Mesothelial cell of epicardium (in vitro differentiated cells): ENCODE measurements around the gene SALL3. TPM values are rescaled to one million over a fixed set of nuclear protein-coding genes. Genes with fewer than 3 reads are reported as not detected.

ENCODE experiments used
- DNase-seq, 2 experiments: peaks; one replicate each; pipeline ENCODE4 v3.0.0; 2021; ENCODE audit warnings: low spot score in 2 of 2; ENCODE audit not compliant: unreplicated experiment in 2 of 2
- H3K27ac Mint-ChIP-seq: 2 replicates; pipeline ENCODE4 v1.8.0; 2021; ENCODE audit warnings: mixed read lengths
- H3K27me3 Mint-ChIP-seq: 2 replicates; pipeline ENCODE4 v1.8.0; 2021; ENCODE audit warnings: low read depth, mixed read lengths
- H3K36me3 Mint-ChIP-seq: 2 replicates; pipeline ENCODE4 v1.8.0; 2021; ENCODE audit warnings: mixed read lengths
- H3K4me1 Mint-ChIP-seq: 2 replicates; pipeline ENCODE4 v1.8.0; 2021; ENCODE audit warnings: mixed read lengths
- H3K4me3 Mint-ChIP-seq: 2 replicates; pipeline ENCODE4 v1.8.0; 2021; ENCODE audit warnings: mild to moderate bottlenecking, moderate library complexity, mixed read lengths
- H3K9me3 Mint-ChIP-seq: 2 replicates; pipeline ENCODE4 v1.8.0; 2021; ENCODE audit warnings: mixed read lengths
- CTCF ChIP-seq: fragments of 200-600 bp; sonication (generic); IDR thresholded peaks from one replicate; pipeline ENCODE4 v1.5.0; 2021; ENCODE audit warnings: antibody characterized with exemption; ENCODE audit not compliant: unreplicated experiment
- total RNA-seq: library from RNA; stranded (reverse); gene quantifications from 3 replicates; pipeline ENCODE4 v1.2.1, GENCODE V29; 2021

SALL3 gene
- total RNA-seq, 1 donor from 2014 or later: 0.31 TPM

DNA sequence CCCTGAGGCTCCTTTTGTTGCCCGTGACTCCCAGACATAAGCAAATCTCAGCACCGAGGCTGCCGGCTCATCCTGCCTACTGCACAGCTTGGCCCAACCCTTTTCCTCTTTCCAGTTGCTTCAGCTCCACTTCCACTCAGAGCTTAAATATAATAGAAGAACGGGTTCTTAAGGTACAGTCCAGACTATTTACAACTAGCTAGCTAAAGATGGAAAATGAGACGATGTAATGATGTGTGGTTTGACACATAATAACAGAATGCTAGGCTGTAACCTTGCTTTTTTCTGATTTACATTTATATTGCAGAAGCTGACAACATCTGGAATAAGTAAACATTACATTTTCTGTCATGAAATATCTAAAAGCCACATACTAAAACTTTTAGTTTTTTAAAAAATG, 62.7 kb downstream of the SALL3 start:
- Mint-ChIP-seq H3K9me3 (peaks cover 31% of the 10 kb centered on the region), H3K27ac (no peak overlapping the region), H3K36me3 (no peaks in the 10 kb centered on the region), H3K4me3 (no peak overlapping the region), H3K4me1 (no peaks in the 10 kb centered on the region), H3K27me3 (peaks cover 4% of the 10 kb centered on the region)
- DNase-seq: no peak
- no peak for TF ChIP-seq CTCF

DNA sequence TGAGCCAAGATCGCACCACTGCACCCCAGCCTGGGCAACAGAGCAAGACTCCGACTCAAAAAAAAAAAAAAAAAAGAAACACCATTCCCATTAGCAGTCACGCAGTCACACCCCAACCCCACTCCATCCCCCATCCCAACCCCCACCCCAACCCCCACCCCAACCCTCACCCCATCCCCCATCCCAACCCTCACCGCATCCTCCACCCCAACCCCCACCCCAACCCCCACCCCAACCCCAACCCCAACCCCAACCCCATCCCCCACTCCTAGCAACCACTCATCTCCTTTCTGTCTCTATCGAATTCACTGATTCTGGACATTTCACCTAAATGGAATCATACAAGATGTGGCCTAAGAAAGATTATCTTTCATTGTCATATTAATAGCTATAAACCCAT, 63.7 kb downstream of the SALL3 start:
- no peak for DNase-seq
- H3K27ac Mint-ChIP-seq: no peak overlapping the region
- no peaks in the 10 kb centered on the region for H3K4me1 Mint-ChIP-seq
- H3K27me3 Mint-ChIP-seq: peaks cover 4% of the 10 kb centered on the region
- TF ChIP-seq CTCF: no peak
- no peak overlapping the region for H3K4me3 Mint-ChIP-seq
- peaks cover 22% of the 10 kb centered on the region for H3K9me3 Mint-ChIP-seq
- no peaks in the 10 kb centered on the region for H3K36me3 Mint-ChIP-seq

- DNase-seq: no peak
- Mint-ChIP-seq H3K4me1 (no peaks in the 10 kb centered on the region), H3K27ac (no peak overlapping the region), H3K27me3 (peaks cover 4% of the 10 kb centered on the region), H3K9me3 (no peaks in the 10 kb centered on the region), H3K4me3 (no peak overlapping the region), H3K36me3 (no peaks in the 10 kb centered on the region)
- TF ChIP-seq CTCF: no peak
These were observed 66.9 kb downstream of the SALL3 start for GRCh38 chr18:79046522-79046921.

- DNase-seq: no peak
- H3K9me3 Mint-ChIP-seq: no peaks in the 10 kb centered on the region
- H3K27ac Mint-ChIP-seq: no peak overlapping the region
- H3K36me3 Mint-ChIP-seq: no peaks in the 10 kb centered on the region
- H3K4me1 Mint-ChIP-seq: no peaks in the 10 kb centered on the region
- H3K27me3 Mint-ChIP-seq: peaks cover 9% of the 10 kb centered on the region
- no peak for TF ChIP-seq CTCF
- H3K4me3 Mint-ChIP-seq: no peak overlapping the region
These were observed 68.1 kb downstream of the SALL3 start for GRCh38 chr18:79047556-79048244.

- no peak overlapping the region for H3K4me3 Mint-ChIP-seq
- no peak for TF ChIP-seq CTCF
- H3K9me3 Mint-ChIP-seq: no peaks in the 10 kb centered on the region
- no peaks in the 10 kb centered on the region for H3K36me3 Mint-ChIP-seq
- H3K27me3 Mint-ChIP-seq: peaks cover 12% of the 10 kb centered on the region
- no peak for DNase-seq
- H3K27ac Mint-ChIP-seq: no peak overlapping the region
- no peaks in the 10 kb centered on the region for H3K4me1 Mint-ChIP-seq
These were observed 68.6 kb downstream of the SALL3 start for GRCh38 chr18:79048245-79048632.

GRCh38 chr18:79049506-79049905, 69.9 kb downstream of the SALL3 start:
- no peaks in the 10 kb centered on the region for H3K4me1 Mint-ChIP-seq
- H3K4me3 Mint-ChIP-seq: no peak overlapping the region
- H3K27ac Mint-ChIP-seq: no peak overlapping the region

More at GRCh38 chr18:79049506-79049905, 69.9 kb downstream of the SALL3 start:
- H3K9me3 Mint-ChIP-seq: no peaks in the 10 kb centered on the region
- H3K27me3 Mint-ChIP-seq: peaks cover 19% of the 10 kb centered on the region
- no peak for DNase-seq
- H3K36me3 Mint-ChIP-seq: no peaks in the 10 kb centered on the region
- TF ChIP-seq CTCF: no peak
